CD1c-positive myeloid dendritic cell (primary cell): ENCODE results near the gene ANKRD40CL.
"Not testable (repeated sequence)": the region's sequence is repeated elsewhere in the genome, so short reads cannot be mapped to it uniquely, and the experiment has no call there.

ENCODE experiments used
- DNase-seq: peaks from one replicate; pipeline ENCODE4 v3.0.0-alpha.2; 2016; ENCODE audit errors: extremely low spot score

The ANKRD40CL gene

DNA sequence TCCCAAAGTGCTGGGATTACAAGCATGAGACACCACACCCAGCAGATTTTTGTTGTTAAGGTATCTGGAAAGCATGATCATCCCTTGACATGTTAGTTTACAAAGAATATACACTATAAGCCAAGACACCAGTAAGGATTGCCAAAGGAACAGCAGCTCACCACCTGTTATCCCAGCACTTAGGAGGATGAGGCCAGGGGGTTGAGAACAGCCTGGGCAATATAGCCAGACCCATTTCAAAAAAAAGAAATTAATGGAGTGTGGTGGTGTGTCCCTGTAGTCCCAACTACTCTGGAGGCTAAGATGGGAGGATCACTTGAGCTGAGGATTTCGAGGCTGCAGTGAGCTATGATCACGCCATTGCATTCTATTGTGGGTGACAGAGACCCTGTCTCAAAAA is 5.1 kb downstream of the ANKRD40CL start:
- DNase-seq, result no peak

DNA sequence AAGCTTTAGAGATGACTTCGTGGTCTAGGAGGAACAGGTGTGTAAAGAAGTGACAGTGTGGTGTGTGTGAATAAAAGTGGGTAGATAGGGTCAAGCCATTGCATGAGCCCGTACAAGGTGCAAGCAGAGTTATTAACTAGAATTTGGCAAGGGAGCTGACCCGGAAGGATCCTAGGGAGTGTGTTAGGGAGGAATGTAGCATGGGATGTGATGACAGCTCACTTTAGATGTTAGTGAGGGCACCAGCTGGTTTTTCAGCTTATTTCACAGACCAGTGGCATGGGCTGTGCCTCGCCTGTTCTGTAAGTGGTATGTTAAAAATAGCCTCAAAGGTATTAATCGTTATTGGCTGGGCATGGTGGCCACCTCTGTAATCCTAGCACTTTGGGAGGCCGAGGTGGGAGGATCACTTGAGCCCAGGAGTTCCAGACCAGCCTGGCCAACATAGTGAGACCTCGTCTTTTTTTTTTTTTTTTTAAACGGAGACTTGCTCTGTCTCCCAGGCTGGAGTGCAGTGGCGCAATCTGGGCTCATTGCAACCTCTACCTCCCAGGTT is 8.3 kb downstream of the ANKRD40CL start:
- DNase-seq, result no peak

GRCh38 chr17:50758524-50758923 is 8.8 kb downstream of the ANKRD40CL start:
- DNase-seq, result no peak

DNA sequence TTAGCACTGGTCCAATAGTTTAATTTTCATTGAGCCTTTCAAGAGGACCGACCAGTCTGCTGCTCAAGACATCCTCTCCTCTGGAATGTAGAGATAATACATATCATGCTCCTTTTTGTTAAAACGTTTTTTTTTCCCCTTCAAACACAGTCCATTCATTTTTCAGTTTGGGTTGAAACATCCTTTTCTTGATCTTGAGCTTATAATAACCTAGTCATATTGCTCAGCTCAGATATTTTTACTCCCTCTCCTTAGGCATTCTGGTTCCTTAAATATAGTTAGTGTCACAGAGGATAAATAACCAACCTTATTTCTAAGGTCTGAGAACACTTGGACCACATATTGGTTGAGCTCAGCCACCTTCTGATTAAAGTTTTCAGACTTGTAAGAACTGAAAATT is 12.8 kb downstream of the ANKRD40CL start:
- no peak for DNase-seq

DNA sequence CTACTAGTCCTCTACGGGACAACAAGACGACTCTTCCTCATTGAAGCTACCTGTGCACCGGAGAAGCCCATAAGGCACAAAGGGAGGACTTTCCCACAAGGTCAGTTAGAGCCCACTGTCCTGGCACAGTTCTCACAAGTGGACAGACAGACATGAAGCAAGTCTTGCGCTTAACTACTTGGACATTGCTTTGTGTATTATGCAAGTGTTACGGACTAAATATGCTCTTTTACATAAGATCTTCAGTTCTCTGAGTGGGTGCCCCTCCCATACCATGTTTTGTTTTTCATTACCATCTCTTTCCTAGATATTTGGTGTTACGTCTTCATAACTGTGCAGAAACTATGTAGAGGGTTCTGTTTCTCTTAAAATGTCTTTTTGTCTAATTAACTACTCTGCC is 18.1 kb downstream of the ANKRD40CL start:
- DNase-seq, result no peak

DNA sequence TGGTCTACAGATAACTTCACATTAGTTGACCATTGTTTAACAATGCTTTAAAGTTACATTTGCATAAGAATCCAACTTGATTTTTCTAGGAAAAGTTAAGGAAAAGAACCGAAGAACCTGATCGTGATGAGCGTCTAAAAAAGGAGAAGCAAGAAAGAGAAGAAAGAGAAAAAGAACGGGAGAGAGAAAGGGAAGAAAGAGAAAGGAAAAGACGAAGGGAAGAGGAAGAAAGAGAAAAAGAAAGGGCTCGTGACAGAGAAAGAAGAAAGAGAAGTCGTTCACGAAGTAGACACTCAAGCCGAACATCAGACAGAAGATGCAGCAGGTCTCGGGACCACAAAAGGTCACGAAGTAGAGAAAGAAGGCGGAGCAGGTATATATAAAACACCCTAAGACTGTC is 21.7 kb downstream of the ANKRD40CL start:
- DNase-seq, result no peak

- DNase-seq, result no peak
Measured at GRCh38 chr17:50739098-50739497, 28.2 kb downstream of the ANKRD40CL start.

DNA sequence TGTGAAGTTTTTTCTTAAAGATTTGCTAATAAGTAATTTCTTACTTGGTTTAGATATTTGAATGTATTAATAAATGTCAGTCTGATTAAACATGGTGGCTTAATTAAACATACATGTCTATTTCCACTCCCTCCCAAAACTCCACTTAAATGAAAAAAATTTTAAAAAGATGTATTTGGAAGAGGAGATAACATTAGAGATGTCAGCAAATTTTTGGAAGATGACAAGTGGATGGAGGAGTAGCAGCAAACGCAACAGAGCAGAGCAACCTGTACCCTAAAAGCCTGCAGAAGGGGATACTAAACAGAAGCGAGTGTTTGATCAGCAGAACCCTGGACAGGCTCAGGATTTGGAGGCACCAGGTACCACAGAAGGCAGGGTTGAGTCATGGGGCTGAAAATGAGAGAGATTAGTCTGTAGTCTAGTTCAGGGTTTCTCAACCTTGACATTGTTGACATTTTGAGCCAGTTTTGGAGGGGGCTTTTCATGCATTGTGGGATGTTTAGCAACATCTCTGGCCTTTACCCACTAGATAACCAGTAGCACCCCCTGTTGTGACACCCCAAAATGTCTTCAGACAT is 30.1 kb downstream of the ANKRD40CL start:
- DNase-seq, result no peak

- no peak for DNase-seq
Measured at GRCh38 chr17:50735287-50735686, 32.0 kb downstream of the ANKRD40CL start.

DNA sequence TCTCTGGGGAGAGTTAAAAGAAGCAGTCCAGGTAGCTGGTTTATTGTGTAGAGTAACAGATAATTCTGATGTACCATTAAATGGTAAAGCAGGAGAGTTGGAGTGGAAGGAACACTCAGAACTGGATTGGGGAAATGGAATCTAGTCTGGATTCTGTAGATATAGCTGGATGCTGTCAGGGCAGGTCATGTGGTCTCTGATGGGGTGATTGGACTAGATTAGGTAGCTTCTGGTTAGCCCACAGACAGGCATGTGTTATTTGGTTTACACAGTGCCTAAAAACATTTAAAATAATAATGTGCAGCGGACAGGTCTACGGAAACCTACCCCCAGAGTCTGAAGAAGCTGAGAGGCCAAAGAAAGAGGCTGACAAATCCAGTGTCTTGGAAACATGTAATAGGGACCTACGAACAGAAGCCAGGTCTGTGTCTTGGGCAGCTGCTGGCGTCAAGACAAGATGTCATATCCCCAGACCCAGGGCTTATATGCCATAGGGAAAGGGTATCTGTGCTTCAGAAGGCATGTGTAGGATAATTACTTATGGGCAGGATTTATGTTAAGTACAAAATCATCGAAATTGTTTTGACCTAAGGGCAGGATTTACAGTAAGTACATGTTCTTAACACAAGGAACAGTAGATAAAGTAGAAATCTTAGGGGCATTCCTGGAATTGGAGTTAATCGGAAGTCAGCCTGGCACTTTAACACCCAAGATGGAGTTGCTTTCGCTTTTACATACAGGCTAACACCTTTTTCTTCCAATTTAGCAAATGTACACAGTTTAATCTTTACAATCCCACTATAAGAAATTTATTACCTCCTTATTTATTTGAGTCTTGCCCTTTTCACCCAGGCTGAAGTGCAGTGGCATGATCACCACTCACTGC is 35.5 kb downstream of the ANKRD40CL start:
- no peak for DNase-seq

DNA sequence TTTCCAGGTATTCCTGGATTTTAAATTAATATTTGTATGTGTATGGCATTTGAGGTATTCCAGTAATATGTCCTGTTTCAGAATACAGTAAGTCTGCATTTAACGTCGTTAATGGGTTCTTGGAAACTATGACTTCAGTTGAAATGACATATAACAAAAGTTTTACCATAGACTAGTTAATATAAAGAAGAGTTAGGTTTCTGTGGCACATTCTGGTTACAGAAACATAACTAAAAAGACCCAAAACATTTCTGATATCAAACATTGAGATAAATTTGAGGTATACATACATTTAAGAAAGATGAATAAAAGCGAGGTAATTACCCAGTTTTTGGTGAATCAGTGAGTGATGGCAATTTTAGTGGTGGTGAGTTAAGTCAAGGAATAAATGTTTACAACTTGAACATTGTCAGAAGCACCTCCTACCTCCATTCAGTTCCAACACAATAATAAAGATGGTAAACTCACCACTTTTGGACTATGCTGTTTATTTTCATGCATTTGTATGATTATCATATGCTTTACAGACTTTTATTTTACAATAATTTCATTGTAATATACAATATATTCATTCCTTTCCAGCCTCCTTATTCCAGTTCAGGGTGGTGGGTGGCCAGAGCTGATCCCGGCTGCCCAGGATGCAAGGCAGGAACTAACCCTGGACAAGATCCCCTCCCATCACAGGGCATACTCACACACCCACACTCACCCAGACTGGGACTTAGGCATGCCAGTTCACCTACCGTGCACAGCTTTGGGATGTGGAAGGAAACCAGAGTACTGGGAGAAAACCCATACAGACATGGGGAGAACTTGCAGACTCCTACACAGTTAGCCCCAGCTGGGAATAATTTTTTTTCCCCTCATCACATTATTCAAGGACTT is 38.2 kb downstream of the ANKRD40CL start:
- peak; percentile 14 for DNase-seq

- DNase-seq, result no peak
Measured at GRCh38 chr17:50728112-50728429, 39.2 kb downstream of the ANKRD40CL start.

GRCh38 chr17:50725769-50726655 is 41.3 kb downstream of the ANKRD40CL start:
- DNase-seq, result no peak

- not testable (repeated sequence) for DNase-seq
Measured at GRCh38 chr17:50724622-50725021, 42.7 kb downstream of the ANKRD40CL start.

- DNase-seq, result no peak
Measured at GRCh38 chr17:50722746-50723145, 44.6 kb downstream of the ANKRD40CL start.

DNA sequence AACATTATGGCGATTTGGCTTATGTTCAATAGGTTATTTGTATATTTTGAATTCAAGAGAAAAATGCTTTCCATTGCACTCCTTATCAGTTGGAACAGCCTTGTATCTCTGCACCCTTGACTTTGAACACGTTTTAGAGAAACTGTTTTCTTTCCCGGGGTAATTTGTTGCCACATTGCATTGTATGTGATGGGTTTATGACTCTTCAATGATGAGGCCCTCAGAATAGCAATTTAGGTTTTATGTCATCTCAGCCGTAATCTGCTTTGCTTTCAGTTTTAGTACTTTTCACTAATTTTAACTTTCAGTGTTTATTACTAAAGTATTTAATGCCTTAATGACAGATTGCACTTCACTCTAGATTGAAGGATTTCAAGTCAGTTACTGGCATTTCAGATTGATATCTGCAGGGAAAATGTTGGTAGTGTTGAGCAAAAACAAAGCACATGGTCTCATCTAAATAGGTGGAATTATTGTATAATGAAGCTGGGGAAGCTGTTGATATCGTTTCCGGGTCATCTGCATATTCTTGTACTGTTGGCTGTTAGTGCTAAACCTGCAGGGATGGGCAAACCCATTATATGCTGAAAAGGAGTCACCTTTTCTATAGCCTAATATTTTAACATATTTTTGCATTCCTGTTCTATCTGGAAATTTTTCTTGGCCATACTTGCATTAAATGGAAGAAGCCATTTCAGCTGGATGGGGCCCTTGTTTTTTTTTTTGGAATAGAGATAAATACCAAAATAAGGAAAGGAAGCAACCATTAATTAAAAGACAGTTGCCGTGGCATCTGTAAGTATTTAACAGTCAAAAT is 45.9 kb downstream of the ANKRD40CL start:
- peak; percentile 28 for DNase-seq

DNA sequence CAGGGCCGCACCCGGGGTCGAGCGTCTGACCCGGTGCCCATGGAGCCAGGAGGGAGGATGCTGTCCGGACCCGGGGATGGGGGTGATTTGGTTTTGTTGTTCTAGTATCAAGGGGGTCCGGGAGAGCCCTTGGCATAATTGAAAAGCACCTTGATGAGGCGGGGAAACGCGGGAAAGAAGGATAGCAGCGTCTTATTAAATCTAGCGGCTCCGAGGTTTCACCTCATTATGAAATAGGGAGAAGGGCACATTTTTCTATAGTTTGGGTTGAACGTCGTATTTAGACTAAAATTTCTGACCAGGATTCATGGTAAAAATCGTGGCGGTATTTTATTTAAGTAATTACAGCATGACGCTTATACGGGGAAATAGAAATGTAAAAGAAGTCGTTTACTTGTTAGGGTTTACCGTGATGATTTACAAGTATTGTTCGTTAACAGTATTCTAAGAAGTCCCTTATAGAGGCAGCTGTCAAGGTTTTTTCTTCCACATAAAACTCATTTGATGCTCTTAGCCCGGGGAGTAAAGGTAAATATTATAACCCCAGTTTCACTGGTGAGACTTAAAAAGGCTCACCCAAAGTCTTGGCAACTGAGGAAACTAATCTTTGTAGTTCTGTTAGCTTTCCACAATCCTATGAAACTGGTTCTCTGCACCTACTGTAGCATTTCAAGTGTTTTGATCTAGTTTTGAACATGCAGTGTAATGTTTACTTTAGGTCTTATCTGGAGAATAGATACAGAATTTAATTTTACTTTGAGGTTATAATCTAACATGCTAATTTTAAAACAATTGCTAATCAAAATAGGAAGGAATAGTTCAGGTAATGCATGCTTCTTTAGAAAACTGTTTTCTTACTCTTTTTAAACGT is 47.2 kb downstream of the ANKRD40CL start:
- no peak for DNase-seq

DNA sequence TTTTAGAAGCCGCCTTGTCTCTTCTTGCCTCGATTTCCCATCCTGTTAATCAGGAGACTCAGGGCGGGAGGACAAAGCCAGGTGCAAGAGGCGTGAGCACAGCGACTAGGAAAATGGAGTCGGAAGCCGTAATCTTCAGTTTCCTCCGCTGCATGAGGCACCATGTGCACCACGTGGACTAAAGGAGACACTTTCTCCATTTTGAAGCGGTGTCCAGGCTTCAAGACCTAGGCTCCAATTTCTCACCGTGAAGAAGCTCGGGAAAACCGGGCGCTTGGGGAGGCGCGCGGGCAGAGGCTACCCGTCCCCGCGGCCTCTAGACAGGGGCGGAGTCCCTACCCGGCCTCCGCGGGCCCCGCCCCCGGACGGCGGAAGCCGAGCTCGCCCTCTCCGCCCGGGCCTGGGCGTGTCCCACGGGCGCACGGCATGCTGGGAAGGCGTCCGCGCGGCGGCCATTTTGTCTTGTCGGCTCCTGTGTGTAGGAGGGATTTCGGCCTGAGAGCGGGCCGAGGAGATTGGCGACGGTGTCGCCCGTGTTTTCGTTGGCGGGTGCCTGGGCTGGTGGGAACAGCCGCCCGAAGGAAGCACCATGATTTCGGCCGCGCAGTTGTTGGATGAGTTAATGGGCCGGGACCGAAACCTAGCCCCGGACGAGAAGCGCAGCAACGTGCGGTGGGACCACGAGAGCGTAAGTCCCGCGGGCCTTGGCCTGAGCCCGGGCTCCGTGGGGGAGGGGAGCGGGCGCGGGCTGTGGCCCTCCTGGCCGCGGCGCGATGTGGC is 48.0 kb downstream of the ANKRD40CL start, which contains the start of gene LUC7L3:
TSS of gene LUC7L3 (plus strand) at position 460 of the 780 bp plus-strand sequence. CDS start at position 590, 130 bp downstream.
- DNase-seq, result peak; percentile 97
